GM10248 (cell line): ENCODE measurements around the gene EEFSEC.

Experiments
- CTCF ChIA-PET: fragments of 300-600 bp; sonication (Branson Sonifier 250); formaldehyde crosslinking; extraction: SDS; loops from one replicate; lab custom pipeline; 2021; ENCODE audit warnings: antibody characterized with exemption; lab: Yijun Ruan, JAX
- POLR2A ChIA-PET: fragments of 350-650 bp; sonication (Branson Sonifier 250); formaldehyde crosslinking; extraction: SDS; loops from one replicate; lab custom pipeline; 2020; ENCODE audit warnings: antibody characterized with exemption; lab: Yijun Ruan, JAX
- DNase-seq: peaks from one replicate; pipeline ENCODE4 v3.0.0; 2012; ENCODE audit errors: extremely low spot score
- CTCF ChIP-seq: IDR thresholded peaks from 2 replicates; pipeline ENCODE4 v1.5.1; 2012; ENCODE audit warnings: mild to moderate bottlenecking, low read depth; ENCODE audit errors: extremely low read depth, missing control alignments, control extremely low read depth

The EEFSEC gene

GRCh38 chr3:128412180-128413002 is 259.1 kb downstream of the EEFSEC start:
- TF ChIP-seq CTCF, result no peak
- POLR2A ChIA-PET, result no interaction called here
- DNase-seq, result no peak
- CTCF ChIA-PET, result no interaction called here

DNA sequence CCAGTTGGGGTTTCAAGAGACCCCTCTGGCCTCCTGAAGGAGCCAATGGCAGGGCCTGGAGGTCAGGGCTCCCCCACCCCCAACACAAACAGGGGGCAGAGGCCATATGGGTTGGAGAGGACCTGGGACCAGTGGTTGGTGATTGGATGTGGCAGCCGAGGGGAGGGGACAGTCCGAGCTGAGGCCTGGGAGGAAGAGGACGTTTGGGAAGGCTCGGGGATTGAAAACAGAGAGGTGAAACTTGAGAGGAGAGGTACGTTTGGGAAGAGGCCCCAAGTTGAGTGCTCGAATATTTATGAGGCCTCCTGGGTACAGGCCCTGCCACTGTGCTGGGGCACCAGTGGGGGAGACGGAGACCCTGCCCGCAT is 259.7 kb downstream of the EEFSEC start:
- ChIA-PET CTCF (no interaction called here), POLR2A (no interaction called here)
- no peak for TF ChIP-seq CTCF
- no peak for DNase-seq

GRCh38 chr3:128413413-128414205 is 260.3 kb downstream of the EEFSEC start:
- ChIA-PET CTCF (interaction anchor here (0.9 to 1.7 kb wide), 3 partner anchors 8 to 84 kb away, joined by 3 to 4 read pairs (median 4); no protein-coding TSS in a partner anchor), POLR2A (no interaction called here)
- DNase-seq, result no peak
- TF ChIP-seq CTCF, result no peak

GRCh38 chr3:128415200-128415772 is 262.0 kb downstream of the EEFSEC start:
- no peak for TF ChIP-seq CTCF
- POLR2A ChIA-PET, result no interaction called here
- CTCF ChIA-PET, result interaction anchor here (1.7 kb wide), 1 partner anchor 11 kb away, joined by 4 read pairs; no protein-coding TSS in a partner anchor
- no peak for DNase-seq

DNA sequence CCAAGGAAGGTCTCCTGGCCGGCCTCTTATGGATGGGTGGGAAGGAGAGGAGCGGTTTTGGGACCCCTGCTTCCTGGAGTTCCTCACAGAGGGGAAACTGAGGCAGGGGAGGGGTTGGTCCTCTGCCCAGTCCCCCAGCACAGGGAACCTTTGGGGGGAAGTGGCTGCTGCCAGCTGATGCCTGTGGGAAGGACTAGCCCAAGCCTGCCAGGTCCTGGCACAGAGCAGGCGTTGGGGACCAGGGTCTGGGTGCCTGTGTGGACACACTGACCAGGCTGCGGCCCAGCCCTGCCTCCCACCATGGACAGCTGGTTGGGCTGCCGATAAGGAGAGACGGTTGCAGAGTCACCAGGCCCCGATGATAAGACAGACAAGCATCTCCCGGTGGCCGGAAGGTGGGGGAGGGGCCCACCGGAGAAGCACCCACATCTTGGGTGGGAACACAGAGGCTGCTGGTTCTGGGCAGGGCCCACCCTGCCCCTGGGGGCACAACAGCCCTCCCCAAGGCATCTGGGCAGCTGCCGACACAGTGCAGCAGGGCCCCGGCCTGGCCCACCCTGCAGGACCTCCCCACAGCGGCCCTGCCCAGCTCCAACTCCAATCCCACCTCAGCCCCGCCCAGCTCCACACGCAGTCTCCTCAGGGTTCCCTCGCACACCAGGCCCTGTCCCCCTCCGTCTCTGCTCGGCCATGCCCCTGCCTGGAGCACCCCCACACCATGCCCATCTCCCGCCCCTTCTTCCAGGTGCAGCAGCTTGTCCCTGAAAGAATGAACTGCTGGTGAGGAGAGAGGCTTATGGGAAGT is 262.7 kb downstream of the EEFSEC start:
- DNase-seq, result no peak
- TF ChIP-seq CTCF, result no peak
- ChIA-PET CTCF (interaction anchor here (0.7 to 1.0 kb wide), 2 partner anchors 10 to 193 kb away, joined by 3 read pairs; no protein-coding TSS in a partner anchor), POLR2A (no interaction called here)

DNA sequence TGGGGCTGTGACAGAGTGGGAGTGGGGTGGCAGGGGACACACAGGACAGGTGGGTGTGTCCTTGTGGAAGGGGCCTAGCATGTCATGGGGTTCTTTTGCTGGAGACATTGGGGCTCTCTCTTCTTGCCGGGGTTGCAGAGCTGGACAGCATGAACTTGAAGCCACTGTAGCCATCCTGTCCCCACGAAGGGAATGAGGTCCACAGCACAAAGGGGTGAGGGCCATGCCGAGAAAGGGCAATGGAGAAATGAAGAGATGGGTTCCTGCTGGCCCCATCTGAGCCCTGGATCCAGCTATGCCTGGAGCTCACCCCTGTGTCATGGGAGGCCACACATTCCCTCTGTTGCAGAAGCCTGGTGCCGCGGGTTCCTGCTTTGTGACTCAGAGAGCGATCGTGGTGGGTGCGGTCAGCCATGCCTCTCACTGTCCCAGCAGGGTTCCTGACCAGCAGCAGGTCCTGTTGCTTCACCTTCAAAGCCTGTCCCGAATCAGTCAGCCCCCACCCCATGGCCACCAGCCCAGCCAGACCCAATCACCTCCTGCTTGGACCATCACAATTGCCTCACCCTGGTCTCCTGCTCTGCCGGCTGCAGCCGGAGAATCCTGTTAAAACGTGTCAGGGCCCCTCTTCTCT is 263.4 kb downstream of the EEFSEC start:
- CTCF ChIA-PET, result interaction anchor here (0.7 to 1.0 kb wide), 2 partner anchors 9 to 192 kb away, joined by 3 read pairs; no protein-coding TSS in a partner anchor
- DNase-seq, result no peak

More for the DNA sequence above, 263.4 kb downstream of the EEFSEC start:
- POLR2A ChIA-PET, result no interaction called here
- no peak for TF ChIP-seq CTCF
